Mesenteric fat pad (tissue), 1 donor: Measurements from ENCODE around the gene FBLN2. TPM values are rescaled to one million over a fixed set of nuclear protein-coding genes. Genes with fewer than 3 reads are reported as not detected.

Source experiments
- DNase-seq: peaks from one replicate; pipeline ENCODE4 v3.0.0-alpha.2; 2020; ENCODE audit warnings: low spot score
- total RNA-seq: library from RNA; stranded (reverse); fragmentation: NEBNext Ultra II Directional; extraction: Animal tissue kit (Norgen Biotek cat#: 25700); gene quantifications from one replicate; pipeline ENCODE4 v1.2.1, GENCODE V29; 2021
- donor health status: DM: yes; HTN: yes; CAD: no.

Gene FBLN2
- total RNA-seq, 1 donor from 2014 or later, result 269 TPM

- DNase-seq, result no peak
These were observed 47.7 kb downstream of the FBLN2 start for GRCh38 chr3:13596426-13597205.

GRCh38 chr3:13597661-13598060 is 48.7 kb downstream of the FBLN2 start:
- no peak for DNase-seq

- DNase-seq, result no peak
These were observed 49.3 kb downstream of the FBLN2 start for GRCh38 chr3:13598201-13598600.

- no peak for DNase-seq
These were observed 50.3 kb downstream of the FBLN2 start for GRCh38 chr3:13598926-13599886.

GRCh38 chr3:13599887-13600450 is 51.0 kb downstream of the FBLN2 start:
- DNase-seq, result no peak

- DNase-seq, result no peak
These were observed 52.2 kb downstream of the FBLN2 start for GRCh38 chr3:13600950-13601691.

- no peak for DNase-seq
These were observed 52.8 kb downstream of the FBLN2 start for GRCh38 chr3:13601692-13602080.

GRCh38 chr3:13605555-13605954 is 56.6 kb downstream of the FBLN2 start:
- DNase-seq, result no peak

- DNase-seq, result no peak
These were observed 59.1 kb downstream of the FBLN2 start for GRCh38 chr3:13607821-13608597.

- DNase-seq, result no peak
These were observed 60.2 kb downstream of the FBLN2 start for GRCh38 chr3:13608969-13609725.

GRCh38 chr3:13610006-13610570 is 61.2 kb downstream of the FBLN2 start:
- no peak for DNase-seq

- DNase-seq, result no peak
These were observed 62.3 kb downstream of the FBLN2 start for GRCh38 chr3:13611221-13611620.

GRCh38 chr3:13612829-13613228 is 63.9 kb downstream of the FBLN2 start:
- no peak for DNase-seq

GRCh38 chr3:13613343-13614190 is 64.6 kb downstream of the FBLN2 start:
- no peak for DNase-seq

- no peak for DNase-seq
These were observed 65.7 kb downstream of the FBLN2 start for GRCh38 chr3:13614607-13615006.

- no peak for DNase-seq
These were observed 66.1 kb downstream of the FBLN2 start for GRCh38 chr3:13615019-13615528.

- DNase-seq, result no peak
These were observed 67.4 kb downstream of the FBLN2 start for GRCh38 chr3:13616359-13616758.

- DNase-seq, result no peak
These were observed 68.3 kb downstream of the FBLN2 start for GRCh38 chr3:13617097-13617738.
